Type B pancreatic cell (in vitro differentiated cells): ENCODE data around the gene WDFY3. TPM values are rescaled to one million over a fixed set of nuclear protein-coding genes. Genes with fewer than 3 reads are reported as not detected.
A peak's percentile ranks its signal among the peaks of the same experiment; 100 is the strongest.

Experiments used
- DNase-seq: peaks from one replicate; pipeline ENCODE4 v3.0.0; 2021; ENCODE audit warnings: mixed read lengths; ENCODE audit not compliant: unreplicated experiment; ENCODE audit errors: extremely low spot score
- H3K27ac Mint-ChIP-seq: 2 replicates; pipeline ENCODE4 v1.8.0; 2021; ENCODE audit warnings: mild to moderate bottlenecking, mixed read lengths
- H3K27me3 Mint-ChIP-seq: 2 replicates; pipeline ENCODE4 v1.8.0; 2021; ENCODE audit warnings: mixed read lengths
- H3K36me3 Mint-ChIP-seq: 2 replicates; pipeline ENCODE4 v1.8.0; 2021; ENCODE audit warnings: mixed read lengths
- H3K4me1 Mint-ChIP-seq: one replicate; pipeline ENCODE4 v1.8.0; 2021; ENCODE audit warnings: mixed read lengths; ENCODE audit not compliant: unreplicated experiment
- H3K4me3 Mint-ChIP-seq: 2 replicates; pipeline ENCODE4 v1.8.0; 2021; ENCODE audit warnings: mild to moderate bottlenecking, mixed read lengths
- H3K9me3 Mint-ChIP-seq: 2 replicates; pipeline ENCODE4 v1.8.0; 2021; ENCODE audit warnings: mixed read lengths
- total RNA-seq: library from RNA; stranded (reverse); gene quantifications from 2 replicates; pipeline ENCODE4 v1.2.1, GENCODE V29; 2021; ENCODE audit warnings: low replicate concordance
- TF ChIP-seq, protein P1 (sequence below): fragments of 200-600 bp; sonication (generic); conservative IDR thresholded peaks from 2 replicates; pipeline ENCODE4 v1.5.0; 2021; ENCODE audit warnings: antibody characterized with exemption, mild to moderate bottlenecking

Gene WDFY3
- total RNA-seq, 1 donor from 2014 or later, result 79.5 TPM

DNA sequence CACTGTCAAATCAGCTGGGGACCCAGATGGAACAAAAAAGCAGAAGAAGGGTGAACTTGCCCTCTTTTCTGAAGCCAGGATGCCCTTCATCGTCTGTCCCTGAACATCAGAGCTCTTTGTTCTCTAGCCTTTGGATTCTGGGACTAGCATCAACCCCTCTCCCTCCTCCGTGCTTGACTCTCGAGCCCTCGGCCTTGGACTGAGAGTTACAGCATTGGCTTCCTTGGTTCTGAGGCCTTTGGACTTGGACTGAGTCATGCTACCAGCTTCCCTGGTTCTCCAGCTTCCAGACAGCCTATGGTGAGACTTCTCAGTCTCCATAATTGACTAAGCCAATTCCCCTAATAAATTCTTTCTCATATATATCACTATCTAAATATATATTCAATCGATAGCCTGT, 38.4 kb downstream of the WDFY3 start:
- TF ChIP-seq, protein P1, sequence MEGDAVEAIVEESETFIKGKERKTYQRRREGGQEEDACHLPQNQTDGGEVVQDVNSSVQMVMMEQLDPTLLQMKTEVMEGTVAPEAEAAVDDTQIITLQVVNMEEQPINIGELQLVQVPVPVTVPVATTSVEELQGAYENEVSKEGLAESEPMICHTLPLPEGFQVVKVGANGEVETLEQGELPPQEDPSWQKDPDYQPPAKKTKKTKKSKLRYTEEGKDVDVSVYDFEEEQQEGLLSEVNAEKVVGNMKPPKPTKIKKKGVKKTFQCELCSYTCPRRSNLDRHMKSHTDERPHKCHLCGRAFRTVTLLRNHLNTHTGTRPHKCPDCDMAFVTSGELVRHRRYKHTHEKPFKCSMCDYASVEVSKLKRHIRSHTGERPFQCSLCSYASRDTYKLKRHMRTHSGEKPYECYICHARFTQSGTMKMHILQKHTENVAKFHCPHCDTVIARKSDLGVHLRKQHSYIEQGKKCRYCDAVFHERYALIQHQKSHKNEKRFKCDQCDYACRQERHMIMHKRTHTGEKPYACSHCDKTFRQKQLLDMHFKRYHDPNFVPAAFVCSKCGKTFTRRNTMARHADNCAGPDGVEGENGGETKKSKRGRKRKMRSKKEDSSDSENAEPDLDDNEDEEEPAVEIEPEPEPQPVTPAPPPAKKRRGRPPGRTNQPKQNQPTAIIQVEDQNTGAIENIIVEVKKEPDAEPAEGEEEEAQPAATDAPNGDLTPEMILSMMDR, result no peak
- no peak overlapping the region for H3K27ac Mint-ChIP-seq
- H3K36me3 Mint-ChIP-seq, result peaks cover 22% of the 10 kb centered on the region
- H3K4me1 Mint-ChIP-seq, result peaks cover 4% of the 10 kb centered on the region
- no peak overlapping the region for H3K4me3 Mint-ChIP-seq
- no peaks in the 10 kb centered on the region for H3K9me3 Mint-ChIP-seq
- DNase-seq, result no peak
- no peaks in the 10 kb centered on the region for H3K27me3 Mint-ChIP-seq

DNA sequence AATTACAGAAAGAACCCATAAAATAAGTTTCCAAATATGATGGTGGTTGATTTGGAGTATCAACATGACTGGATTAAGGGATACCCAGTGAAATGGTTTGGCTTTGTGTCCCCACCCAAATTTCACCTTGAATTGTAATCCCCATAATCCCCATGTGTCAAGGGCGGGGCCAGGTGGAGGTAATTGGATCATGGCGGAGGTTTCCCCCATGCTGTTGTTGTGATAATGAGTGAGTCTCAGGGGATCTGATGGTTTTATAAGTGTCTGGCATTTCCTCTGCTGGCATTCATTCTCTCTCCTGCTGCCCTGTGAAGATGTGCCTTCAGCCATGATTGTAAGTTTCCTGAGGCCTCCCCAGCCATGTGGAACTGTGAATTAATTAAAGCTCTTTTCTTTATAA, 39.1 kb downstream of the WDFY3 start:
- Mint-ChIP-seq H3K4me3 (no peak overlapping the region), H3K27me3 (no peaks in the 10 kb centered on the region), H3K4me1 (peaks cover 4% of the 10 kb centered on the region), H3K36me3 (peaks cover 22% of the 10 kb centered on the region), H3K27ac (no peak overlapping the region), H3K9me3 (no peaks in the 10 kb centered on the region)
- TF ChIP-seq, protein P1, result no peak
- DNase-seq, result no peak

DNA sequence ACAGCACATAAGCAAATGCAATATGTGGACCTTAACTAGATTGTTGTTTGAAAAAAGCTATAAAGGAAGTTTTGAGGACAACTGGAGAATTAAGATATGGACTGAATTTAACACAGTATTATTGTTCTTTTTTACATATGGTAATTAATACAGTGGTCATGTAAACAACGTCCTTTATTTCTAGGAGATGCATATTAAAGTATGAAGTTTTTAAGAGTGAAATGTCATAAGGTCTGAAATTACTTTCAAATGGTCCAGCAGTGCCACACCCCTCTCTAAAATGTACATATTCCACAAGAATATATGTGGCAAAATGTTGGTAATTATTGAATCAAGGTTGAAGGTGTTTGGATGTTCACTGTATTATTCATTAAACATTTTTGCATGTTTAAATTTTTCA, 40.9 kb downstream of the WDFY3 start:
- peaks cover 4% of the 10 kb centered on the region for H3K4me1 Mint-ChIP-seq
- TF ChIP-seq, protein P1, result no peak
- H3K27ac Mint-ChIP-seq, result peak overlapping the region; percentile 95

DNA sequence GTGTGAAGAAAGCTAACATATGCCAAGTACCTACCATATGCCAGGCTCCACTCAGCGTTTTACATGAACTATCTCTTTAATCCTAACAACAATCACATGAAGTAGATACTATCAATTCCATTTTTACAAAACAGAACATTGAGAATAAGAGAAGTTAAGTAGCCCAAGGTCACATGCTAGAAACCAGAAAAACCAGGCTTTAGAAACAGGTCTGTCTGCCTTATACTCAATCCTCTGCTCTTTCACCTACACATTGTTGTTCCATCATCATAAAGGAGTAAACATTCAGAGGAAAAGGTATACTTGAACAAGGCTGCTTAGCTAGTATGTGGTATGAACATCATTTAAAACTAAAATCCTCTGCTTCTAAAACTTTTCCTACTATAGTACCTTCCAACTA, 42.1 kb downstream of the WDFY3 start:
- no peaks in the 10 kb centered on the region for H3K27me3 Mint-ChIP-seq
- H3K36me3 Mint-ChIP-seq, result peaks cover 26% of the 10 kb centered on the region
- DNase-seq, result no peak
- peak overlapping the region; percentile 95 for H3K27ac Mint-ChIP-seq
- H3K9me3 Mint-ChIP-seq, result no peaks in the 10 kb centered on the region
- TF ChIP-seq, protein P1, result no peak
- H3K4me3 Mint-ChIP-seq, result peak overlapping the region; percentile 74
- peaks cover 4% of the 10 kb centered on the region for H3K4me1 Mint-ChIP-seq

More for the DNA sequence above, 40.9 kb downstream of the WDFY3 start:
- Mint-ChIP-seq H3K4me3 (no peak overlapping the region), H3K9me3 (no peaks in the 10 kb centered on the region), H3K27me3 (no peaks in the 10 kb centered on the region), H3K36me3 (peaks cover 26% of the 10 kb centered on the region)
- DNase-seq, result no peak

DNA sequence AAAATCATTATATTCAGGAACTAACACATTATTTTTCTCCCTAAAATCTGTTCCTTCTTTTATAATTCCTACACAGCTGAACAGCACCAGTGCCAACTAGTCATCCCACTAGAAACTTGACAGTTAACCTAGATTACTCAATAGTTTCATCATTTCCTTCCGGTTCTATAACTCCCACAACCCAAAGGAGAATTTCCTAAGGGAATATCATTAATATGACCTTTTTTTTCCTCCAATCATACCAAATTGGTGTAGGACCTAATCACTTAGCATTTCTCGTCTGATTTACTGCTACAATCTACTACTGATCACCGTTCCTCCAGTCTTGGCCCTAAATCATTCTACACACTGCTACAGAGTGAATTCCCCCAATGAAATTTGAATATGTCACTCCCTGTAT, 45.9 kb downstream of the WDFY3 start:
- Mint-ChIP-seq H3K4me3 (no peak overlapping the region), H3K36me3 (peaks cover 25% of the 10 kb centered on the region), H3K27me3 (no peaks in the 10 kb centered on the region), H3K27ac (no peak overlapping the region), H3K9me3 (no peaks in the 10 kb centered on the region), H3K4me1 (peaks cover 4% of the 10 kb centered on the region)
- DNase-seq, result no peak
- TF ChIP-seq, protein P1, result no peak
